Endothelial cell (in vitro differentiated cells): ENCODE measurements around the gene ENG. TPM values are rescaled to one million over a fixed set of nuclear protein-coding genes. Genes with fewer than 3 reads are reported as not detected.
A peak's percentile ranks its signal among the peaks of the same experiment; 100 is the strongest.

Experiments
- DNase-seq: peaks from one replicate; pipeline ENCODE4 v3.0.0; 2021; ENCODE audit warnings: low spot score
- H3K27ac Mint-ChIP-seq: one replicate; pipeline ENCODE4 v1.8.0; 2021; ENCODE audit warnings: mixed read lengths, inconsistent platforms; ENCODE audit not compliant: unreplicated experiment
- H3K27me3 Mint-ChIP-seq: one replicate; pipeline ENCODE4 v1.8.0; 2021; ENCODE audit warnings: mild to moderate bottlenecking, moderate library complexity, mixed read lengths, inconsistent platforms; ENCODE audit not compliant: unreplicated experiment
- H3K36me3 Mint-ChIP-seq: one replicate; pipeline ENCODE4 v1.8.0; 2021; ENCODE audit warnings: mild to moderate bottlenecking, low read depth, mixed read lengths, inconsistent platforms; ENCODE audit not compliant: unreplicated experiment
- H3K4me1 Mint-ChIP-seq: one replicate; pipeline ENCODE4 v1.8.0; 2021; ENCODE audit warnings: mild to moderate bottlenecking, mixed read lengths, inconsistent platforms; ENCODE audit not compliant: unreplicated experiment
- H3K4me3 Mint-ChIP-seq: one replicate; pipeline ENCODE4 v1.8.0; 2021; ENCODE audit warnings: mild to moderate bottlenecking, mixed read lengths, inconsistent platforms; ENCODE audit not compliant: unreplicated experiment
- H3K9me3 Mint-ChIP-seq: one replicate; pipeline ENCODE4 v1.8.0; 2021; ENCODE audit warnings: mixed read lengths, inconsistent platforms; ENCODE audit not compliant: unreplicated experiment
- total RNA-seq: library from RNA; stranded (reverse); fragmentation: NEBNext Ultra II Directional; extraction: Animal tissue kit (Norgen Biotek cat#: 25700); gene quantifications from one replicate; pipeline ENCODE4 v1.2.1, GENCODE V29; 2021; ENCODE audit not compliant: unreplicated experiment
- TF ChIP-seq, protein P1 (sequence below): fragments of 200-600 bp; sonication (generic); IDR thresholded peaks from one replicate; pipeline ENCODE4 v1.5.0; 2021; ENCODE audit warnings: antibody characterized with exemption; ENCODE audit not compliant: unreplicated experiment

The ENG gene
- total RNA-seq, 1 donor from 2014 or later = 113 TPM

DNA sequence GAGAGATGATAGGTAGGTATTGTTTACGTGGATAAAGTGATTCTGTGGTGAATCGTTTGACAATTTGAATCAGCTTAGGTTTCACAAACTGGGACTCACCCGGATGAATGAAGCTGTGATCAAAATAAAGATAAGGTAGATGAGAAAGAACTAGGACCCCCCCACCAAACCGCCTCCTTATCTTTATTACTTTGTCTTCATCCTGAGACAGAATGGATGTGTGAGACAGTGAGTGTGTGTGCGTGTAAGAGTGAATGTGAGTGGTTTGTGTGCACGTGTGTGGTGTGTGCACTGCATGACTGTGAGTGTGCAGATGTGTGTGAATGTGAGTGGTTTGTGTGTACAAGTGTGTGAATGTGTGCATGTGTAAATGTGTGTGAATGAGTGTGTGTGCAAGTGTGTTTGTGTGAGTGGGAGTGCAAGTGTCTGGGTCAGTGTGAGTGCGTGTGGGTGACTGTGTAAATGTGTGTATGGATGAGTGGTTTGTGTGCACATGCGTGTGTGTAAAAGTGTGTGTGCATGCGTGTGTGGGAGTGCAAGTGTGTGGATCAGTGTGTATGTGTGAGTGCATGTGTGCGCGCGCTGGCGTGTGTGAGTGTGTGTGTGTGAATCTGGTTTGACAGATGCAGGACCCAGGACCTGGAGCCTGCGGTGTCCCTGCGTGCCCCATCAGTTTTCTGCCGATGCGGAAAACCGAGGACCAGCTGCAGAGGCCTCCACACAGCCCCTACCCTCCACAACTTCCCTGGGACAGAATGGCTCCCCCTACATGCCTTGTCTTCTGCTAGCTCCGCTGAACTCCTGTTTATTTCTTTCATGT, 11.4 kb upstream of the ENG start:
- Mint-ChIP-seq H3K4me1 (peaks cover 53% of the 10 kb centered on the region), H3K36me3 (peaks cover 4% of the 10 kb centered on the region), H3K27ac (peak overlapping the region; percentile 16), H3K4me3 (peak overlapping the region; percentile 56), H3K9me3 (no peaks in the 10 kb centered on the region), H3K27me3 (peaks cover 13% of the 10 kb centered on the region)
- no peak for DNase-seq
- TF ChIP-seq, protein P1, sequence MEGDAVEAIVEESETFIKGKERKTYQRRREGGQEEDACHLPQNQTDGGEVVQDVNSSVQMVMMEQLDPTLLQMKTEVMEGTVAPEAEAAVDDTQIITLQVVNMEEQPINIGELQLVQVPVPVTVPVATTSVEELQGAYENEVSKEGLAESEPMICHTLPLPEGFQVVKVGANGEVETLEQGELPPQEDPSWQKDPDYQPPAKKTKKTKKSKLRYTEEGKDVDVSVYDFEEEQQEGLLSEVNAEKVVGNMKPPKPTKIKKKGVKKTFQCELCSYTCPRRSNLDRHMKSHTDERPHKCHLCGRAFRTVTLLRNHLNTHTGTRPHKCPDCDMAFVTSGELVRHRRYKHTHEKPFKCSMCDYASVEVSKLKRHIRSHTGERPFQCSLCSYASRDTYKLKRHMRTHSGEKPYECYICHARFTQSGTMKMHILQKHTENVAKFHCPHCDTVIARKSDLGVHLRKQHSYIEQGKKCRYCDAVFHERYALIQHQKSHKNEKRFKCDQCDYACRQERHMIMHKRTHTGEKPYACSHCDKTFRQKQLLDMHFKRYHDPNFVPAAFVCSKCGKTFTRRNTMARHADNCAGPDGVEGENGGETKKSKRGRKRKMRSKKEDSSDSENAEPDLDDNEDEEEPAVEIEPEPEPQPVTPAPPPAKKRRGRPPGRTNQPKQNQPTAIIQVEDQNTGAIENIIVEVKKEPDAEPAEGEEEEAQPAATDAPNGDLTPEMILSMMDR = no peak

DNA sequence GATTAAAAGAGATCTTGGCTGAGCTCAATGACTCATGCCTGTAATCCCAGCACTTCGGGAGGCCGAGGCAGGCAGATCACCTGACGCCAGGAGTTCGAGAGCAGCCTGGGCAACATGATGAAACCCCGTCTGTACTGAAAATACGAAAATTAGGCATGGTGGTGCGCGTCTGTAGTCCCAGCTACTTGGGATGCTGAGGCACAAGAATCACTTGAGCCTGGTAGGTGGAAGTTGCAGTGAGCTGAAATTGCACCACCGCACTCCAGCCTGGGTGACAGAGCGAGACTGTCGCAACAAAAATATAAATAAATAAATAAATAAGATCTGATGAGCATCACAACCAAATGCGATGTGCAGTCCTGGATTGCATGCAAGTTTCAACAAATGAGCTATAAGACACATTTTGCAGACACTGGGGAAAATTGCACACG, 8.7 kb upstream of the ENG start:
- Mint-ChIP-seq H3K27me3 (peaks cover 14% of the 10 kb centered on the region), H3K27ac (peak overlapping the region; percentile 58), H3K4me3 (peak overlapping the region; percentile 31), H3K4me1 (peaks cover 57% of the 10 kb centered on the region), H3K9me3 (no peaks in the 10 kb centered on the region), H3K36me3 (peaks cover 4% of the 10 kb centered on the region)
- TF ChIP-seq, protein P1 = no peak
- DNase-seq = no peak

DNA sequence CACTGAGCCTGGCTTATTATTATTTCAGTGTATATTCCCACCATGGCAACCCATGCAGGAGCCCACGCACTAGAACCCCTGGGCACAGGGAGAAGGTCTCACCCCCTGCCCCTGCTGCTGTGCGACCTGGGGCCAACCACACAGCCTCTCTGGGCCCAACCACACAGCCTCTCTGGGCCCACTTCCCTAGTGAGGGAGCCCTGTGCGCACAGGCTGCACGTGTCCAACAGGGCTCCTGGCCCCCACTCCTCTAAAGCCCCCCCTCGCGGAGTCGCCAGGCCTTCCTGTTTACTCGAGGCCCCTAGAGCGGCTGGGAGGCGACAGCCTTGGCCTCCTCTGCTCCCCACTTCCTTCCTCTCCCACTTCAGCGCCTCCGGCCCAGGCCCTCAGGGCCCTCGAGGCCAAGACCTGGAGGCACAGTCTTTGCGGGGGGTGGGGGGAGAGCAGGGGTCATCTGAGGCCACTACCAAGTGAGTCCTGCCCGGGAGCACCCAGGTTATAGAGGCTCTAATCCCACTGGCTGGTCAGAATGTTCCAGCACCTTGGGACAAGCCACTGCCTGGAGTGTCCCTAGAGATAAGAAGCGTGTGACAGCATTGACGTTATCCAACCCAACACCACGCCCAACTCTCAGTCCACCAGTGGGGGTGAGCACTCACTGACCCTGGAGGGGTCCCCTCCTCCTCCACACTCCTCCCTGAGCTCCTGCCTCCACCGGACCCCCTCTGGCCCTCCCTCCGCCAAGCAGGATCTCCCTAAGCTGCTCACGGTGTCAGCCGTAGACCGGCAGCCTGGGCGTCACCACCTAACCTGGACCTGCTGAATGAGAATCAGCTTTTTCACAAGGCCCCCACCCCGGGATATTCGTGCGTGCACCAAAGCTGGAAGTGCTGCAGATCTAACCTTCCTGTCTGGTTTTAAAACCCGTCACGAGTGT, 7.9 kb upstream of the ENG start:
- peaks cover 16% of the 10 kb centered on the region for H3K27me3 Mint-ChIP-seq
- peak overlapping the region; percentile 58 for H3K27ac Mint-ChIP-seq
- DNase-seq = no peak
- H3K4me3 Mint-ChIP-seq = peak overlapping the region; percentile 31
- no peaks in the 10 kb centered on the region for H3K9me3 Mint-ChIP-seq
- H3K36me3 Mint-ChIP-seq = peaks cover 4% of the 10 kb centered on the region
- H3K4me1 Mint-ChIP-seq = peaks cover 54% of the 10 kb centered on the region
- TF ChIP-seq, protein P1 = no peak

DNA sequence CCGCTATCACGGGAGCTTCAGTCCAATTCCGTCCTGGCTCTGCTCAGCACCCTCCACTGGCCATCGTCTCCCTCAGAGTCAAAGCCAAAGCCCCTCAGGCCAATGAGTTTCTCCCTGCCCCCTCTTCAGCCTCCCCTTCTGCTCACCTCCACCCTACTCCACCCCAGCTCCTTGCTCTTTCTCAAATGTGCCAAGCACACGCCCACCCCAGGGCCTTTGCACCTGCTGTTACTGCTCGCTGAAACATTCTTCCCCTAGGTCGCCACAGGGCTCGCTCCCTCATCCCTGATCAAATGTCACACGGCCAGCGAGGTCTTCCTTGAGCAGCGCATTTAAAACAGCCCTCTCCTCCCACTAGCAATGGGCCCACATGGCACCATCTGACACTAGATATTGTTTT, 6.3 kb upstream of the ENG start:
- TF ChIP-seq, protein P1 = no peak
- H3K27ac Mint-ChIP-seq = no peak overlapping the region
- H3K4me3 Mint-ChIP-seq = no peak overlapping the region

More for the DNA sequence above, 6.3 kb upstream of the ENG start:
- Mint-ChIP-seq H3K27me3 (peaks cover 12% of the 10 kb centered on the region), H3K4me1 (peaks cover 50% of the 10 kb centered on the region), H3K9me3 (no peaks in the 10 kb centered on the region), H3K36me3 (peaks cover 2% of the 10 kb centered on the region)
- no peak for DNase-seq
